HUES6 (cell line): ENCODE results near the gene TUBA8.
A peak's percentile ranks its signal among the peaks of the same experiment; 100 is the strongest.

Experiments used
- H3K27ac ChIP-seq: 2 replicates; pipeline ENCODE4 v1.7.0; 2013; ENCODE audit warnings: low read depth, mild to moderate bottlenecking, low read length, inconsistent platforms
- H3K27me3 ChIP-seq: 2 replicates; pipeline ENCODE4 v1.6.1; 2013; ENCODE audit warnings: low read length; ENCODE audit not compliant: control insufficient read depth, insufficient read depth
- H3K36me3 ChIP-seq: 2 replicates; pipeline ENCODE4 v1.6.1; 2013; ENCODE audit warnings: low read length; ENCODE audit not compliant: control insufficient read depth, insufficient read depth
- H3K4me1 ChIP-seq: 2 replicates; pipeline ENCODE4 v1.6.1; 2013; ENCODE audit warnings: low read length; ENCODE audit not compliant: control insufficient read depth, insufficient read depth
- H3K4me3 ChIP-seq: 2 replicates; pipeline ENCODE4 v1.5.1; 2013; ENCODE audit warnings: low read depth, low read length
- H3K9ac ChIP-seq: one replicate; pipeline ENCODE4 v1.6.1; 2013; ENCODE audit warnings: mild to moderate bottlenecking, low read length
- H3K9me3 ChIP-seq: 2 replicates; pipeline ENCODE4 v1.6.1; 2013; ENCODE audit warnings: low read depth, low read length; ENCODE audit not compliant: control insufficient read depth, insufficient read depth

The TUBA8 gene

GRCh38 chr22:18077639-18078328 is 32.8 kb upstream of the TUBA8 start, which contains the start of gene PEX26:
Gene PEX26 (plus strand): TSS chr22:18077990. CDS start chr22:18078377, 387 bp downstream.
- H3K27ac ChIP-seq, result peak within 1 kb of the TSS; percentile 78; the same call in 1 of the 2 replicates
- H3K36me3 ChIP-seq, result peaks cover 29% of the 10 kb centered on the region
- no peaks in the 10 kb centered on the region for H3K27me3 ChIP-seq
- peak within 1 kb of the TSS; percentile 99 for H3K4me3 ChIP-seq
- H3K4me1 ChIP-seq, result peaks cover 11% of the 10 kb centered on the region; the same call in 1 of the 2 replicates
- H3K9ac ChIP-seq, result peak within 1 kb of the TSS; percentile 92
- H3K9me3 ChIP-seq, result no peaks in the 10 kb centered on the region

GRCh38 chr22:18078329-18079041 is 32.1 kb upstream of the TUBA8 start:
- Histone ChIP-seq H3K4me3 (peak overlapping the region; percentile 99), H3K4me1 (peaks cover 11% of the 10 kb centered on the region; the same call in 1 of the 2 replicates), H3K9me3 (no peaks in the 10 kb centered on the region), H3K9ac (peak overlapping the region; percentile 92), H3K36me3 (peaks cover 36% of the 10 kb centered on the region), H3K27me3 (no peaks in the 10 kb centered on the region), H3K27ac (peak overlapping the region; percentile 78; the same call in 1 of the 2 replicates)

- Histone ChIP-seq H3K9me3 (no peaks in the 10 kb centered on the region), H3K27me3 (no peaks in the 10 kb centered on the region), H3K9ac (no peak overlapping the region), H3K27ac (no peak overlapping the region), H3K4me3 (no peak overlapping the region), H3K4me1 (peaks cover 11% of the 10 kb centered on the region; the same call in 1 of the 2 replicates), H3K36me3 (peaks cover 42% of the 10 kb centered on the region)
Measured at GRCh38 chr22:18079706-18080233, 30.8 kb upstream of the TUBA8 start.

- Histone ChIP-seq H3K36me3 (peaks cover 54% of the 10 kb centered on the region), H3K4me3 (no peak overlapping the region), H3K9ac (no peak overlapping the region), H3K4me1 (peaks cover 8% of the 10 kb centered on the region; the same call in 1 of the 2 replicates), H3K9me3 (no peaks in the 10 kb centered on the region), H3K27ac (no peak overlapping the region), H3K27me3 (no peaks in the 10 kb centered on the region)
Measured at GRCh38 chr22:18081416-18081815, 29.2 kb upstream of the TUBA8 start.

GRCh38 chr22:18082467-18082866 is 28.1 kb upstream of the TUBA8 start:
- Histone ChIP-seq H3K9ac (no peak overlapping the region), H3K9me3 (no peaks in the 10 kb centered on the region), H3K4me3 (no peak overlapping the region), H3K27ac (no peak overlapping the region), H3K4me1 (no peaks in the 10 kb centered on the region), H3K36me3 (peaks cover 61% of the 10 kb centered on the region), H3K27me3 (no peaks in the 10 kb centered on the region)

GRCh38 chr22:18083406-18083805 is 27.2 kb upstream of the TUBA8 start:
- H3K9ac ChIP-seq, result no peak overlapping the region
- no peak overlapping the region for H3K4me3 ChIP-seq
- H3K9me3 ChIP-seq, result no peaks in the 10 kb centered on the region
- peaks cover 70% of the 10 kb centered on the region for H3K36me3 ChIP-seq
- H3K27me3 ChIP-seq, result no peaks in the 10 kb centered on the region
- H3K4me1 ChIP-seq, result no peaks in the 10 kb centered on the region
- no peak overlapping the region for H3K27ac ChIP-seq

- Histone ChIP-seq H3K4me3 (no peak overlapping the region), H3K36me3 (peaks cover 77% of the 10 kb centered on the region), H3K9me3 (no peaks in the 10 kb centered on the region), H3K27me3 (no peaks in the 10 kb centered on the region), H3K27ac (no peak overlapping the region), H3K4me1 (no peaks in the 10 kb centered on the region), H3K9ac (no peak overlapping the region)
Measured at GRCh38 chr22:18085188-18085587, 25.4 kb upstream of the TUBA8 start.

GRCh38 chr22:18087350-18087855 is 23.2 kb upstream of the TUBA8 start:
- Histone ChIP-seq H3K27ac (no peak overlapping the region), H3K4me3 (no peak overlapping the region), H3K9ac (no peak overlapping the region), H3K9me3 (no peaks in the 10 kb centered on the region), H3K27me3 (no peaks in the 10 kb centered on the region), H3K36me3 (peaks cover 74% of the 10 kb centered on the region), H3K4me1 (no peaks in the 10 kb centered on the region)

GRCh38 chr22:18088825-18089568 is 21.6 kb upstream of the TUBA8 start:
- Histone ChIP-seq H3K9me3 (no peaks in the 10 kb centered on the region), H3K27ac (no peak overlapping the region), H3K9ac (no peak overlapping the region), H3K4me1 (no peaks in the 10 kb centered on the region), H3K27me3 (no peaks in the 10 kb centered on the region), H3K36me3 (peaks cover 58% of the 10 kb centered on the region), H3K4me3 (no peak overlapping the region)

- H3K9me3 ChIP-seq, result no peaks in the 10 kb centered on the region
- H3K36me3 ChIP-seq, result peaks cover 52% of the 10 kb centered on the region
- no peak overlapping the region for H3K4me3 ChIP-seq
- H3K27me3 ChIP-seq, result no peaks in the 10 kb centered on the region
- no peaks in the 10 kb centered on the region for H3K4me1 ChIP-seq
- no peak overlapping the region for H3K9ac ChIP-seq
- no peak overlapping the region for H3K27ac ChIP-seq
Measured at GRCh38 chr22:18090286-18090685, 20.3 kb upstream of the TUBA8 start.
